HCT116 (cell line): ENCODE data around the gene KCNMB2.

ENCODE experiments used
- CTCF ChIP-seq, 3 experiments: fragments of 200-600 bp in 1 of 3; sonication (generic) in 1 of 3; IDR thresholded peaks in 2 of 3; conservative IDR thresholded peaks in 1 of 3; 2 replicates each; pipeline ENCODE4 v1.5.1; 2012 to 2017; ENCODE audit warnings: low read depth in 2 of 3, low read length in 2 of 3, antibody characterized with exemption in 1 of 3, borderline replicate concordance in 1 of 3, control low read depth in 1 of 3, mild to moderate bottlenecking in 1 of 3, mixed read lengths in 1 of 3, mixed run types in 1 of 3, moderate library complexity in 1 of 3; ENCODE audit not compliant: insufficient read depth in 1 of 3
- TF ChIP-seq, protein P1 (sequence below): IDR thresholded peaks from 2 replicates; pipeline ENCODE4 v1.6.1; 2012
- TF ChIP-seq, protein P2 (sequence below): IDR thresholded peaks from 2 replicates; pipeline ENCODE4 v1.6.1; 2012; ENCODE audit warnings: low read depth

DNA sequence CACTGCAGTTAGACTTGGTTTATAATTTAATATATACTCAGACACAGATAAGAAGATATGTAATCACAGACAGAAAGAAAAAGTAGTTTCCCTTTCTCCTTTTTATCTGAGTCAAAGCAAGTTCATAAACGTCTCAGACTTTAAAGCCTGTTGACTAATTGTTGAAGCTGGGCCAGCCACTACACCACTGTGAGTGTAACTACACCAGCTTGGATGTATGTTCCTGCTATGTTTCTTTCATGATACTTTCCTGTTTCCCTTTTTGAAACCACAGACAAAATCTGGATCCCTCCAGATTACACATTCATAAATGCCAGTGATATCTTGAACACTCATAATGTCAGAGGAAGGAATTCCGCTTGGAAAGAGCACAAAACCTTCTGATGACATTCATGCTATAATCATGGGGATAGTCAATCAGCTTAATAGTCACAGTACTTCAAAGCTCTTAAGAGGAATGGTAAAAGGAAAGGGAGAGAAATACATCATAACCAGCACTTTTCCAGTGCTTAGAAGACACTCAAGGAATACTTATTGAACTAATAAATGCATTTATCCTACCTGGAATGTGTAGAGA, 32.0 kb downstream of the KCNMB2 start:
- no peak for TF ChIP-seq CTCF (IDR thresholded peaks at IDR 0.05 in 2 of 3, conservative IDR thresholded peaks at IDR 0.05 in 1 of 3; ENCODE audit: borderline replicate concordance in 1 of 3, insufficient read depth in 1 of 3, low read depth in 2 of 3, low read length in 2 of 3)
- TF ChIP-seq, protein P1, sequence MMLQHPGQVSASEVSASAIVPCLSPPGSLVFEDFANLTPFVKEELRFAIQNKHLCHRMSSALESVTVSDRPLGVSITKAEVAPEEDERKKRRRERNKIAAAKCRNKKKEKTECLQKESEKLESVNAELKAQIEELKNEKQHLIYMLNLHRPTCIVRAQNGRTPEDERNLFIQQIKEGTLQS: no peak
- TF ChIP-seq, protein P2, sequence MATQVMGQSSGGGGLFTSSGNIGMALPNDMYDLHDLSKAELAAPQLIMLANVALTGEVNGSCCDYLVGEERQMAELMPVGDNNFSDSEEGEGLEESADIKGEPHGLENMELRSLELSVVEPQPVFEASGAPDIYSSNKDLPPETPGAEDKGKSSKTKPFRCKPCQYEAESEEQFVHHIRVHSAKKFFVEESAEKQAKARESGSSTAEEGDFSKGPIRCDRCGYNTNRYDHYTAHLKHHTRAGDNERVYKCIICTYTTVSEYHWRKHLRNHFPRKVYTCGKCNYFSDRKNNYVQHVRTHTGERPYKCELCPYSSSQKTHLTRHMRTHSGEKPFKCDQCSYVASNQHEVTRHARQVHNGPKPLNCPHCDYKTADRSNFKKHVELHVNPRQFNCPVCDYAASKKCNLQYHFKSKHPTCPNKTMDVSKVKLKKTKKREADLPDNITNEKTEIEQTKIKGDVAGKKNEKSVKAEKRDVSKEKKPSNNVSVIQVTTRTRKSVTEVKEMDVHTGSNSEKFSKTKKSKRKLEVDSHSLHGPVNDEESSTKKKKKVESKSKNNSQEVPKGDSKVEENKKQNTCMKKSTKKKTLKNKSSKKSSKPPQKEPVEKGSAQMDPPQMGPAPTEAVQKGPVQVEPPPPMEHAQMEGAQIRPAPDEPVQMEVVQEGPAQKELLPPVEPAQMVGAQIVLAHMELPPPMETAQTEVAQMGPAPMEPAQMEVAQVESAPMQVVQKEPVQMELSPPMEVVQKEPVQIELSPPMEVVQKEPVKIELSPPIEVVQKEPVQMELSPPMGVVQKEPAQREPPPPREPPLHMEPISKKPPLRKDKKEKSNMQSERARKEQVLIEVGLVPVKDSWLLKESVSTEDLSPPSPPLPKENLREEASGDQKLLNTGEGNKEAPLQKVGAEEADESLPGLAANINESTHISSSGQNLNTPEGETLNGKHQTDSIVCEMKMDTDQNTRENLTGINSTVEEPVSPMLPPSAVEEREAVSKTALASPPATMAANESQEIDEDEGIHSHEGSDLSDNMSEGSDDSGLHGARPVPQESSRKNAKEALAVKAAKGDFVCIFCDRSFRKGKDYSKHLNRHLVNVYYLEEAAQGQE: no peak
